OCI-LY3 (cell line): Measurements from ENCODE around the gene BEST1.
"Not testable (repeated sequence)": the region's sequence is repeated elsewhere in the genome, so short reads cannot be mapped to it uniquely, and the experiment has no call there.

ENCODE experiments used
- H2AFZ ChIP-seq: fragments of 200-600, 300-600 bp; shearing (Covaris generic); 2 replicates; pipeline ENCODE4 v1.6.0; 2014; ENCODE audit warnings: antibody characterized with exemption, low read depth, low read length
- H3K27ac ChIP-seq: fragments of 200-600, 300-600 bp; sonication (generic); 2 replicates; pipeline ENCODE4 v1.5.1; 2014; ENCODE audit warnings: mild to moderate bottlenecking, low read length, moderate library complexity, mixed read lengths
- H3K27me3 ChIP-seq: fragments of 200-600, 300-600 bp; sonication (generic); 2 replicates; pipeline ENCODE4 v1.6.1; 2014; ENCODE audit warnings: low read depth, low read length, mixed read lengths
- H3K36me3 ChIP-seq: fragments of 200-600, 300-600 bp; sonication (generic); replicated peaks from 2 replicates; pipeline ENCODE3; 2014; ENCODE audit warnings: low read depth, low read length, mixed read lengths
- H3K4me1 ChIP-seq: fragments of 300-600, 200-600 bp; sonication (generic); 2 replicates; pipeline ENCODE4 v1.6.1; 2014; ENCODE audit warnings: low read length, mixed read lengths
- H3K4me2 ChIP-seq: fragments of 200-600, 300-600 bp; sonication (generic); 2 replicates; pipeline ENCODE4 v1.6.1; 2014; ENCODE audit warnings: low read length, mixed read lengths
- H3K4me3 ChIP-seq: fragments of 300-600, 200-600 bp; sonication (generic); 2 replicates; pipeline ENCODE4 v1.5.1; 2014; ENCODE audit warnings: antibody characterized with exemption, mild to moderate bottlenecking, low read length, moderate library complexity
- H3K79me2 ChIP-seq: fragments of 300-600, 200-600 bp; shearing (Covaris generic); 2 replicates; pipeline ENCODE4 v1.6.1; 2014; ENCODE audit warnings: mild to moderate bottlenecking, low read length, mixed read lengths
- H3K9ac ChIP-seq: fragments of 300-600, 200-600 bp; shearing (Covaris generic); 2 replicates; pipeline ENCODE4 v1.6.0; 2014; ENCODE audit warnings: mild to moderate bottlenecking, low read length, moderate library complexity
- H3K9me3 ChIP-seq: fragments of 200-600, 300-600 bp; shearing (Covaris generic); 2 replicates; pipeline ENCODE4 v1.6.1; 2014; ENCODE audit warnings: low read length, mixed read lengths; ENCODE audit not compliant: insufficient read depth
- H4K20me1 ChIP-seq: fragments of 200-600, 300-600 bp; sonication (generic); 2 replicates; pipeline ENCODE4 v1.6.1; 2016; ENCODE audit warnings: low read length, mixed read lengths; ENCODE audit not compliant: insufficient read depth
- EZH2phosphoT487 ChIP-seq: fragments of 200-600 bp; shearing (Covaris generic); IDR thresholded peaks from 2 replicates; pipeline ENCODE4 v1.6.1; 2018; ENCODE audit warnings: antibody characterized with exemption, mixed run types, low read depth
- TF ChIP-seq, protein P1 (sequence below): fragments of 200-600, 300-600 bp; sonication (generic); IDR thresholded peaks from 2 replicates; pipeline ENCODE4 v1.5.1; 2014; ENCODE audit warnings: antibody characterized with exemption, low read length, low read depth

The BEST1 gene

GRCh38 chr11:61962213-61963015 lies 12.3 kb downstream of the BEST1 start:
- Histone ChIP-seq H3K4me2 (peak overlapping the region; percentile 52; the same call in 1 of the 2 replicates), H3K9ac (no peak overlapping the region), H3K27me3 (no peaks in the 10 kb centered on the region), H3K27ac (peak overlapping the region; percentile 71), H4K20me1 (peaks cover 33% of the 10 kb centered on the region), H3K4me3 (no peak overlapping the region), H3K36me3 (peaks cover 35% of the 10 kb centered on the region), H3K4me1 (peaks cover 37% of the 10 kb centered on the region), H3K79me2 (peaks cover 27% of the 10 kb centered on the region), H3K9me3 (no peaks in the 10 kb centered on the region), H2AFZ (no peak overlapping the region)
- TF ChIP-seq, protein P1, sequence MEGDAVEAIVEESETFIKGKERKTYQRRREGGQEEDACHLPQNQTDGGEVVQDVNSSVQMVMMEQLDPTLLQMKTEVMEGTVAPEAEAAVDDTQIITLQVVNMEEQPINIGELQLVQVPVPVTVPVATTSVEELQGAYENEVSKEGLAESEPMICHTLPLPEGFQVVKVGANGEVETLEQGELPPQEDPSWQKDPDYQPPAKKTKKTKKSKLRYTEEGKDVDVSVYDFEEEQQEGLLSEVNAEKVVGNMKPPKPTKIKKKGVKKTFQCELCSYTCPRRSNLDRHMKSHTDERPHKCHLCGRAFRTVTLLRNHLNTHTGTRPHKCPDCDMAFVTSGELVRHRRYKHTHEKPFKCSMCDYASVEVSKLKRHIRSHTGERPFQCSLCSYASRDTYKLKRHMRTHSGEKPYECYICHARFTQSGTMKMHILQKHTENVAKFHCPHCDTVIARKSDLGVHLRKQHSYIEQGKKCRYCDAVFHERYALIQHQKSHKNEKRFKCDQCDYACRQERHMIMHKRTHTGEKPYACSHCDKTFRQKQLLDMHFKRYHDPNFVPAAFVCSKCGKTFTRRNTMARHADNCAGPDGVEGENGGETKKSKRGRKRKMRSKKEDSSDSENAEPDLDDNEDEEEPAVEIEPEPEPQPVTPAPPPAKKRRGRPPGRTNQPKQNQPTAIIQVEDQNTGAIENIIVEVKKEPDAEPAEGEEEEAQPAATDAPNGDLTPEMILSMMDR = no peak
- no peak for TF ChIP-seq EZH2phosphoT487

- peaks cover 35% of the 10 kb centered on the region for H3K36me3 ChIP-seq
- peaks cover 33% of the 10 kb centered on the region for H4K20me1 ChIP-seq
- H3K27me3 ChIP-seq = no peaks in the 10 kb centered on the region
- H3K9ac ChIP-seq = no peak overlapping the region
- no peaks in the 10 kb centered on the region for H3K9me3 ChIP-seq
- H3K79me2 ChIP-seq = peaks cover 27% of the 10 kb centered on the region
- peak overlapping the region; percentile 71 for H3K27ac ChIP-seq
- peaks cover 37% of the 10 kb centered on the region for H3K4me1 ChIP-seq
- TF ChIP-seq, protein P1 = no peak
- TF ChIP-seq EZH2phosphoT487 = no peak
- H2AFZ ChIP-seq = no peak overlapping the region
- 0 out of 2 replicates have a peak overlapping the region, but pooled peaks have one; percentile 1 for H3K4me3 ChIP-seq
- peak overlapping the region; percentile 52 for H3K4me2 ChIP-seq
These were observed 12.8 kb downstream of the BEST1 start for GRCh38 chr11:61963016-61963281.

GRCh38 chr11:61963282-61964057 lies 13.3 kb downstream of the BEST1 start:
- H3K27ac ChIP-seq = peak overlapping the region; percentile 71
- no peaks in the 10 kb centered on the region for H3K9me3 ChIP-seq
- peaks cover 35% of the 10 kb centered on the region for H3K36me3 ChIP-seq
- H3K79me2 ChIP-seq = peaks cover 27% of the 10 kb centered on the region
- H3K4me2 ChIP-seq = peak overlapping the region; percentile 52
- H2AFZ ChIP-seq = no peak overlapping the region
- no peak for TF ChIP-seq EZH2phosphoT487
- TF ChIP-seq, protein P1 = no peak
- H3K4me1 ChIP-seq = peaks cover 40% of the 10 kb centered on the region
- H3K9ac ChIP-seq = no peak overlapping the region
- H3K4me3 ChIP-seq = peak overlapping the region; percentile 18; the same call in 1 of the 2 replicates
- peaks cover 33% of the 10 kb centered on the region for H4K20me1 ChIP-seq
- H3K27me3 ChIP-seq = no peaks in the 10 kb centered on the region

DNA sequence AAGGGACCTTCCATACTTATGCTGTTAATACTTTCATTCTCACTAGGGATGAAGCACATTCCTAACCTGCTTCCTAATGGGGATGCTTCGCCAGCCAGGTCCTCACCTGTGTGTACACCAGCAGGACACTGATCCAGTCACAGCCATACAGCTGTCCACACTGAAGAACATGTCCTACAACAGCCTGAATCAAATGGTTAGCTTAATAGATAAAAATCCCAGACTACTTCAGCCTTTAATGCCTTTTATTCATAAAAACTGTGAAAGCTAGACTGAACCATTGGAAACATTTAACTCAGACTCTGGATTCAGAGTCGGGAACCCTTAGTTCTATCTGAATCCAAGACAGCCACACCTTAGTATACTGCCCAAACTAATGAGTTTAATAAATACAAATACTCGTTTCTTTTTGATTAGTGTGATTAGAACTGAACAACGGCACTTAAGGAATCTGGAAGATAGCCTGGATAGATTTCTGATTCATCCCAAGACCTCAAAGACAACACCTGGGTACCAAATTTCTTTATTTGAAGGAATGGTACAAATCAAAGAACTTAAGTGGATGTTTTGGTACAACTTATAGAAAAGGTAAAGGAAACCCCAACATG lies 14.0 kb downstream of the BEST1 start:
- H3K27ac ChIP-seq = peak overlapping the region; percentile 71
- H2AFZ ChIP-seq = no peak overlapping the region
- TF ChIP-seq, protein P1 = no peak
- no peak for TF ChIP-seq EZH2phosphoT487
- H3K27me3 ChIP-seq = no peaks in the 10 kb centered on the region
- peak overlapping the region; percentile 52 for H3K4me2 ChIP-seq
- H3K9ac ChIP-seq = no peak overlapping the region
- H4K20me1 ChIP-seq = peaks cover 33% of the 10 kb centered on the region
- peaks cover 27% of the 10 kb centered on the region for H3K79me2 ChIP-seq
- peaks cover 35% of the 10 kb centered on the region for H3K36me3 ChIP-seq
- peak overlapping the region; percentile 18; the same call in 1 of the 2 replicates for H3K4me3 ChIP-seq
- no peaks in the 10 kb centered on the region for H3K9me3 ChIP-seq
- H3K4me1 ChIP-seq = peaks cover 45% of the 10 kb centered on the region

DNA sequence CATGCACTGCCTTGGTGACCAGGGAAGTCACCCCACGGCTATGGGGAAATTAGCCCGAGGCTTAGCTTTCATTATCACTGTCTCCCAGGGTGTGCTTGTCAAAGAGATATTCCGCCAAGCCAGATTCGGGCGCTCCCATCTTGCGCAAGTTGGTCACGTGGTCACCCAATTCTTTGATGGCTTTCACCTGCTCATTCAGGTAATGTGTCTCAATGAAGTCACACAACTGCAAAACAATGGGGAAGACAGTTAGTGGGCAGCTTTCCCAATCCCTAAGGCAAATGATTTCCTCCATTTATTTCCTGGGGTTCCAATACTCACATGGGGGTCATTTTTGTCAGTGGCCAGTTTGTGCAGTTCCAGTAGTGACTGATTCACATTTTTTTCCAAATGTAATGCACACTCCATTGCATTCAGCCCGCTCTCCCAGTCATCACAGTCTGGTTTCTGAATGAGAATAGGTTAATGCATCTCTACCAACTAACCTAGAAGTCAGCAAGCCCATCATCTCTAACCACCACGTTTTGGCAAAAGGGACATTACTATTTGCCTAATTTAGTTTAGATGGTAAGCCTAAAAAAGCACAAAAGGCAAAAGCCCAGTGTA lies 14.6 kb downstream of the BEST1 start:
- H3K27me3 ChIP-seq, H3K9ac ChIP-seq, H3K9me3 ChIP-seq, H2AFZ ChIP-seq: not testable (repeated sequence)
- H3K4me3 ChIP-seq = peak overlapping the region; percentile 87
- peaks cover 35% of the 10 kb centered on the region for H3K36me3 ChIP-seq
- peak overlapping the region; percentile 91 for H3K4me2 ChIP-seq
- H3K79me2 ChIP-seq = peaks cover 27% of the 10 kb centered on the region
- peaks cover 33% of the 10 kb centered on the region for H4K20me1 ChIP-seq
- peak overlapping the region; percentile 57; the same call in 1 of the 2 replicates for H3K27ac ChIP-seq
- H3K4me1 ChIP-seq = peaks cover 45% of the 10 kb centered on the region
